ENCODE measurements around the gene PRSS56. TPM values are rescaled to one million over a fixed set of nuclear protein-coding genes. Genes with fewer than 3 reads are reported as not detected.

The PRSS56 gene
- total RNA-seq, 2 donors from 2014 or later, result not detected

DNA sequence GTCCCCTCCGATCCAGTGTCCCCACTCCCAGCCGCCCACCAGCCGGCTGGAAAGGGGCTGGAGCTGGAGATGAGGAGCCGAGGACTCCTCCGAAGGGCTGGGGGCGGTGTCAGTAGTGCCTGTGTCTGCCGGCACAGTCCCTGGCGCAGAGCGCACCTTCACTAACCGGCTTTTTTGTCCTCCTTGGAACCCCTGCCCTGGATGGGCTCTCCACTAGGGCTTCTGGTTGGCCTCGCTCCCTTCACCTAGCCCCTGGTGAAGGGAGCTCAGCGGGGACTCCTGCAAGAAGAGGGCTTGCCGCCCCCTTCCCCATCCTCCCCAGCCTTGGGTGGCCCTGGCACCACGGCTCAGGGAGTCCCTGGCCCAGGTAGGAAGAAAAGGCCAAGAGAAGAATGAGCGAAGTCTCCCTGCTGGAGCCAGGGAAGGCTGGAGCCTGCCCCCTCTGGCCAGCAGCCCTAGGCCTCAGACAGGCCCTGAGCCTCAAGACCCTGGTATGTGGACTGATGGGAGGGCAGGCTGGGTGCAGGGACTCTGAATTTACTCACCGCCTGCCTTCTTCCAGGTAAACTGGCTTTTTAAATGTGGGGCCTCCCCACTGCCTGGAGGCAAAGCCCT, 32.0 kb upstream of the PRSS56 start:
- 18 to 25% methylated on average over 11 to 16 of the region's 16 CpGs for WGBS, 2 experiments (ENCODE audit: insufficient coverage in 1 of 2, insufficient read length in 1 of 2)
- peak overlapping the region; percentile 47 for H3K4me3 Mint-ChIP-seq
- H3K9ac ChIP-seq (ENCODE audit: extremely low read depth, low read length, poor library complexity, severe bottlenecking), result no peak overlapping the region
- H3K4me3 ChIP-seq (ENCODE audit: low read length), result no peak overlapping the region
- peaks cover 12% of the 10 kb centered on the region for H3K4me1 Mint-ChIP-seq
- no peaks in the 10 kb centered on the region for H3K9me3 ChIP-seq (ENCODE audit: control insufficient read depth, low read length)
- TF ChIP-seq, protein P1, sequence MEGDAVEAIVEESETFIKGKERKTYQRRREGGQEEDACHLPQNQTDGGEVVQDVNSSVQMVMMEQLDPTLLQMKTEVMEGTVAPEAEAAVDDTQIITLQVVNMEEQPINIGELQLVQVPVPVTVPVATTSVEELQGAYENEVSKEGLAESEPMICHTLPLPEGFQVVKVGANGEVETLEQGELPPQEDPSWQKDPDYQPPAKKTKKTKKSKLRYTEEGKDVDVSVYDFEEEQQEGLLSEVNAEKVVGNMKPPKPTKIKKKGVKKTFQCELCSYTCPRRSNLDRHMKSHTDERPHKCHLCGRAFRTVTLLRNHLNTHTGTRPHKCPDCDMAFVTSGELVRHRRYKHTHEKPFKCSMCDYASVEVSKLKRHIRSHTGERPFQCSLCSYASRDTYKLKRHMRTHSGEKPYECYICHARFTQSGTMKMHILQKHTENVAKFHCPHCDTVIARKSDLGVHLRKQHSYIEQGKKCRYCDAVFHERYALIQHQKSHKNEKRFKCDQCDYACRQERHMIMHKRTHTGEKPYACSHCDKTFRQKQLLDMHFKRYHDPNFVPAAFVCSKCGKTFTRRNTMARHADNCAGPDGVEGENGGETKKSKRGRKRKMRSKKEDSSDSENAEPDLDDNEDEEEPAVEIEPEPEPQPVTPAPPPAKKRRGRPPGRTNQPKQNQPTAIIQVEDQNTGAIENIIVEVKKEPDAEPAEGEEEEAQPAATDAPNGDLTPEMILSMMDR (conservative IDR thresholded peaks at IDR 0.05), result peak; percentile 70
- no peaks in the 10 kb centered on the region for H3K36me3 Mint-ChIP-seq (ENCODE audit: low read depth)
- DNase-seq, result peak; percentile 88
- no peak overlapping the region for H3K27ac ChIP-seq (ENCODE audit: low read depth, low read length)
- no peaks in the 10 kb centered on the region for H3K9me3 Mint-ChIP-seq
- peaks cover 69% of the 10 kb centered on the region for H3K27me3 ChIP-seq (ENCODE audit: control insufficient read depth, insufficient read depth, low read length, poor library complexity, severe bottlenecking)
- no peaks in the 10 kb centered on the region for H3K4me1 ChIP-seq (ENCODE audit: control insufficient read depth, insufficient read depth, low read length)
- peaks cover 71% of the 10 kb centered on the region for H3K27me3 Mint-ChIP-seq (ENCODE audit: insufficient read depth)
- H3K27ac Mint-ChIP-seq, result no peak overlapping the region
- no peaks in the 10 kb centered on the region for H3K36me3 ChIP-seq (ENCODE audit: control insufficient read depth, insufficient read depth, low read length)

DNA sequence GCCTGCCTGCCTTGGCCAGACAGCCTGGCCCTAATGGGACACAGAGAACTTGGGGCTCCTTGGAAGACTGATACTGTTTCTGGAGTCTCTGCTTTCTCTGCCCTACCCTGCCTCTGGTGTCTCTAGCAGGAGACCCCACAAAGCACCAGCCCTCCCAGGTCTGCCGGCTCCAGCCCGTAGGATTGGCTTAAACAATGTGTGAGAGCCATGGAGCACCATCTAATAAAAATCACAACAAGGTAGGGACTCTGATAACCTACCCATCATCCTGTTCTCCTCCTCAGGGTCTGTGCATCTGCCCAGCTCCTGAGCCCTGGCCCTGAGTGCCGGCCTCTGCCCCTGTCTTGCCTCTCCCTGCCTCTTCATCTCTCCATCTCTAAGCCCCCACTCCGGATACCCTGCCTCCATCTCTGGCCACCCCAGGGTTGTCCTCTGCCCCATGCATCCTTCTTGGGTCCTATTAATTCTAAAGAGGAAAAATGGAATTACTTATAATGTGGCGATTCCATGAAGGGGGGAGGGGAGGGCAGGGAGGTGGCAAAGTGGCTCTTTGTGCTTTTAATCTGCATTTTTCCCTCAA, 31.4 kb upstream of the PRSS56 start:
- H3K9me3 Mint-ChIP-seq, result no peaks in the 10 kb centered on the region
- Histone ChIP-seq H3K36me3 (ENCODE audit: control insufficient read depth, insufficient read depth, low read length) (no peaks in the 10 kb centered on the region), H3K27ac (ENCODE audit: low read depth, low read length) (no peak overlapping the region), H3K4me3 (ENCODE audit: low read length) (no peak overlapping the region), H3K9ac (ENCODE audit: extremely low read depth, low read length, poor library complexity, severe bottlenecking) (no peak overlapping the region), H3K4me1 (ENCODE audit: control insufficient read depth, insufficient read depth, low read length) (no peaks in the 10 kb centered on the region), H3K9me3 (ENCODE audit: control insufficient read depth, low read length) (no peaks in the 10 kb centered on the region), H3K27me3 (ENCODE audit: control insufficient read depth, insufficient read depth, low read length, poor library complexity, severe bottlenecking) (peaks cover 63% of the 10 kb centered on the region)
- no peak overlapping the region for H3K4me3 Mint-ChIP-seq
- WGBS, 2 experiments (ENCODE audit: insufficient coverage in 1 of 2, insufficient read length in 1 of 2), result 85 to 92% methylated on average over 2 to 5 of the region's 5 CpGs
- no peak overlapping the region for H3K27ac Mint-ChIP-seq
- H3K4me1 Mint-ChIP-seq, result peaks cover 13% of the 10 kb centered on the region
- TF ChIP-seq, protein P1 (conservative IDR thresholded peaks at IDR 0.05), result no peak
- no peak for DNase-seq
- H3K27me3 Mint-ChIP-seq (ENCODE audit: insufficient read depth), result peaks cover 65% of the 10 kb centered on the region
- no peaks in the 10 kb centered on the region for H3K36me3 Mint-ChIP-seq (ENCODE audit: low read depth)

DNA sequence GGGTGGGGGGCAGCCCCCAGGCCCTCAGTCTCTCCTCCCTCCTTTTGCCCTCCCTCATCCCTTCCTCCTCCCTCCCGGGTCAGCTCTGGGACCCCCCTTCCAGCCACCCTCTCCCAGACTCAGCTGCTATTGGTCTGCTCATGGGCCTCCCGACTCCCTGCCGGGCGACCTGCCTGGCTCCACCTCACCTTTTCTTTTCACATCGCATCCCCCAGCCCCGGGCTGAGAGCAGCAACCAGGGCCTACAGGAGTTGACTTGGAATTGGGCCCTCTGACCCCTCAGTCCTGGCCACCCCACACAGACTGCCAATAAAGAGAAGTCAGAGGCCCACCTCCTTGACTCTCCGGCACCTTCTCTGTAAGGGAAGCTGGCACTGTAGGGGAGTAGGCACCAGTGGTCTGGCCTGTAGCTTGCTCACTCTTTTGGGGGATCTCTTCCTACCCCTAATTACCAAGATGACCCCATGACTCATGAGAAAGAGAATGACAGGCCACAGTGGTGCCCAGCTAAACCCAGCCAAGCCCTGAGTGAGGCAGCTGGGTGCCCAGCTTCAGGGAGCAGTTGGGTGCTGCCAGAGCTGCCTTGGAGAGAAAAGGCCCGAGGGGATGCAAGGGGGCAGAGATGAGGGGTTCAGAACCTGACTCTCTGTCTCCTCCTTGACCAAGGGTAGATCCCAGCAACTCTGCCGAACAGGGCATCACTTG, 30.5 kb upstream of the PRSS56 start:
- H3K4me1 ChIP-seq (ENCODE audit: control insufficient read depth, insufficient read depth, low read length), result no peaks in the 10 kb centered on the region
- 68 to 100% methylated on average over 2 to 9 of the region's 9 CpGs for WGBS, 2 experiments (ENCODE audit: insufficient coverage in 1 of 2, insufficient read length in 1 of 2)
- H3K36me3 Mint-ChIP-seq (ENCODE audit: low read depth), result no peaks in the 10 kb centered on the region

More for the DNA sequence above, 30.5 kb upstream of the PRSS56 start:
- H3K36me3 ChIP-seq (ENCODE audit: control insufficient read depth, insufficient read depth, low read length), result no peaks in the 10 kb centered on the region
- TF ChIP-seq, protein P1 (conservative IDR thresholded peaks at IDR 0.05), result no peak
- H3K4me3 ChIP-seq (ENCODE audit: low read length), result no peak overlapping the region
- no peak overlapping the region for H3K27ac ChIP-seq (ENCODE audit: low read depth, low read length)
- H3K9me3 Mint-ChIP-seq, result no peaks in the 10 kb centered on the region
- H3K27ac Mint-ChIP-seq, result no peak overlapping the region
- H3K4me1 Mint-ChIP-seq, result peaks cover 13% of the 10 kb centered on the region
- no peaks in the 10 kb centered on the region for H3K9me3 ChIP-seq (ENCODE audit: control insufficient read depth, low read length)
- no peak overlapping the region for H3K9ac ChIP-seq (ENCODE audit: extremely low read depth, low read length, poor library complexity, severe bottlenecking)
- H3K27me3 ChIP-seq (ENCODE audit: control insufficient read depth, insufficient read depth, low read length, poor library complexity, severe bottlenecking), result peaks cover 55% of the 10 kb centered on the region
- H3K4me3 Mint-ChIP-seq, result no peak overlapping the region
- DNase-seq, result peak; percentile 68
- H3K27me3 Mint-ChIP-seq (ENCODE audit: insufficient read depth), result peaks cover 56% of the 10 kb centered on the region
